ENCODE results near the gene SENP7.
A peak's percentile ranks its signal among the peaks of the same experiment; 100 is the strongest.
"Not testable (repeated sequence)": the region's sequence is repeated elsewhere in the genome, so short reads cannot be mapped to it uniquely, and the experiment has no call there.

The SENP7 gene, protein sequence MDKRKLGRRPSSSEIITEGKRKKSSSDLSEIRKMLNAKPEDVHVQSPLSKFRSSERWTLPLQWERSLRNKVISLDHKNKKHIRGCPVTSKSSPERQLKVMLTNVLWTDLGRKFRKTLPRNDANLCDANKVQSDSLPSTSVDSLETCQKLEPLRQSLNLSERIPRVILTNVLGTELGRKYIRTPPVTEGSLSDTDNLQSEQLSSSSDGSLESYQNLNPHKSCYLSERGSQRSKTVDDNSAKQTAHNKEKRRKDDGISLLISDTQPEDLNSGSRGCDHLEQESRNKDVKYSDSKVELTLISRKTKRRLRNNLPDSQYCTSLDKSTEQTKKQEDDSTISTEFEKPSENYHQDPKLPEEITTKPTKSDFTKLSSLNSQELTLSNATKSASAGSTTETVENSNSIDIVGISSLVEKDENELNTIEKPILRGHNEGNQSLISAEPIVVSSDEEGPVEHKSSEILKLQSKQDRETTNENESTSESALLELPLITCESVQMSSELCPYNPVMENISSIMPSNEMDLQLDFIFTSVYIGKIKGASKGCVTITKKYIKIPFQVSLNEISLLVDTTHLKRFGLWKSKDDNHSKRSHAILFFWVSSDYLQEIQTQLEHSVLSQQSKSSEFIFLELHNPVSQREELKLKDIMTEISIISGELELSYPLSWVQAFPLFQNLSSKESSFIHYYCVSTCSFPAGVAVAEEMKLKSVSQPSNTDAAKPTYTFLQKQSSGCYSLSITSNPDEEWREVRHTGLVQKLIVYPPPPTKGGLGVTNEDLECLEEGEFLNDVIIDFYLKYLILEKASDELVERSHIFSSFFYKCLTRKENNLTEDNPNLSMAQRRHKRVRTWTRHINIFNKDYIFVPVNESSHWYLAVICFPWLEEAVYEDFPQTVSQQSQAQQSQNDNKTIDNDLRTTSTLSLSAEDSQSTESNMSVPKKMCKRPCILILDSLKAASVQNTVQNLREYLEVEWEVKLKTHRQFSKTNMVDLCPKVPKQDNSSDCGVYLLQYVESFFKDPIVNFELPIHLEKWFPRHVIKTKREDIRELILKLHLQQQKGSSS

DNA sequence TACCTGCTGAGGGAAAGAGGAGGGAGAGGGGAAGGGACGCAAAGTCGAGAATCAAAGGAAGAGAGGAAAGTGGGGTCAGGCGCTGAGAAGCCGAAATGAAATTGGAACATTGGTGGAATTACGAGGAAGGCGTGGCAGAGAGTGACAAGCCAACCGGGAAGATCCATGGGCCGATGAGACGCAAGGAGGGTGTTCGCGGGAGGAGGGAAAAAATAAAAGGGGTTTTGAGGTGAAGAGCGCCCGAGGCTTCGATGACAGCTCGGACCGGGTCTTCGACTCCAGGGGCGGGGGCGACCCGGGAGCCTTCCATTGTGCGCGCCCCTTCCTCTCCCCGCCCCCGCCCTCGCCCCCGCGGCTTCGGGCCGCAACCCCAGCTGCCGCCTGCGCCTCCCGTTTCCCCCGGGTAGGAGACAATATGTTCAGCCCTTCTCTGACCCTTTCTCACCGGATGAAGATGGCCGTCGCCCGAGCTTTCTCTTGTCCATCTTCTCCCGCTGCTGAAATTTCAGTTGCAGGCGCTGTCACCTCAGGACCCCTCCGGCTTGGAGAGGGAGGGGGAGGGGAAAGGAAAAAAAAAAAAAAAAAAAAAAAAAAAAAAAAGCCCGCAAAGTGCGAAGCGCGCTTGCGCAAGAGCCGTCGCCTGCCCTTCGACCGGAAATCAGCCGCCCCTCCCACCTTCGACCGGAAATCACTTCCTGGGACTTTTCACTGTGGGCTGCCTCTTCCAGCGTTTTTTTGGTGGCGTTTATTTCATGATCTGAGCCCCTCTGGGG, at the start of gene SENP7:
TSS of gene SENP7 (minus strand) at position 567 of the 773 bp plus-strand sequence. CDS start at position 485, 82 bp downstream.
- peak; percentile 64 to 65 for DNase-seq (ENCODE audit: low read depth in 2 of 2)

DNA sequence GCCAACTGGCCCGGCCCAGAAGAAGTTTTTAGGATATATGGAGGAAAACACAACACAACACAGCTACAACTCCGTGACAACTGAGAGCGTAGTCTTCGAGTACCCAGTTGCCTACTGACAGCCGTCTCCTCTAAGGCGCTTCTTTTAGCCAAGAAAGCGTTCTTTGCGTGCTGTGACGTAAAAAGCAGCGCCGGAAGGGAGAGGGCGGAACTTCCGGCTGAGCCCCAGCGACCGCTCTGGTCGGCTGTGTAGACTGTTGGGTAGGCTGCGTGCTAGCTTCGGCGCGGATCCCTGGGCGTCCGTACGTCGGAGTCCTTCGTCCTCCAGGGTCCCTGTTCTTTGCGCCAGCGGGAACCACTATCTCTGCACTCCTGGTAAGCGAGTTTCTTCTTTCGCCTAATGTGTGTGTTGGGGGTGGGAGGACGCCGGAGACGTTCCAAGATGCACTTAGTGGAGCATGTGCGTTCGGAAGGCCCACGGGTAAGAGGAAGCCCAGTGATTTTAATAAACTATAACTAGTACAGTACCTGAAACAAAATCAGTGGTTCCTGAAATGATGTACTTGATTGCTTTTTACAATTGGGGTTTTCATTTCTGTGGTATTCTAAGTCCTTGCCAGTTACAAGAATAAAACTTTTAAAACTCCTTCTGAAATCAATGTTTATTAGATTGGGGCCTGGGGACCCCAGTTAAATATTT, 48.8 kb upstream of the SENP7 start, which contains the start of gene TRMT10C:
TSS of gene TRMT10C (plus strand) at position 239 of the 699 bp plus-strand sequence. CDS start 2,914 bp downstream, outside the sequence.
- peak; percentile 80 to 92 for DNase-seq (ENCODE audit: low read depth in 2 of 2)

DNA sequence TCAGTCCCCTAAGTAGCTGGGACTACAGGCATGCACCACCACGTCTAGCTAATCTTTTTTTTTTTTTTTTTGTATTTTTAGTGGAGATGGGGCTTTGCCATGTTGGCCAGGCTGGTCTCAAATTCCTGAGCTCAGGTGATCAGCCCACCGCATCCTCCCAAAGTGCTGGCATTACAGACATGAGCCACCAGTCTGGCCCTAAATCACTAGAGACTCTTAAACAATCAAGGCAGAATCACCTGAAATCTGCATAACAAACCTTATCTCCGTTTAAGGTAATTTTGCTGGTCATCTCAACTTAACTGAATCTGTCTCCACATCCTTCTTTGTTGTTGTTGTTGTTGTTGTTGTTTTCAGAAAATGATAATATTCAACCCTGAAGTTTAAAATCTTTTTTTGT, 43.1 kb upstream of the SENP7 start:
- DNase-seq (ENCODE audit: low read depth in 2 of 2) = no peak

DNA sequence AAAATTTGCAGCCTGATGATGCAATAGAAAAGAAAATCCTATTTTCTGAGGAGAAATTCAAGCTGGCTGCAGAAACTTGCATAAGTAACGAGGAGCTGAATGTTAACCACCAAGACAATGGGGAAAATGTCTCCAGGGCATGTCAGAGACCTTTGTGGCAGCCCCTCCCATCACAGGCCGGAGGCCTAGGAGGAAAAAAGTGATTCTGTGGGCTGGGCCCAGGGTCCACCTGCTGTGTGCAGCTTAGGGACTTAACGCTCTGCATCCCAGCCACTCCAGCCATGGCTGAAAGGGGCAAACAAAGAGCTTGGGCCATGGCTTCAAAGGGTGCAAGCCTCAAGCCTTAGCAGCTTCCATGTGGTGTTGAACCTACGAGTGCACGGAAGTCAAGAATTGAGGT, 40.4 kb upstream of the SENP7 start:
- not testable (repeated sequence) for DNase-seq (ENCODE audit: low read depth in 2 of 2)

DNA sequence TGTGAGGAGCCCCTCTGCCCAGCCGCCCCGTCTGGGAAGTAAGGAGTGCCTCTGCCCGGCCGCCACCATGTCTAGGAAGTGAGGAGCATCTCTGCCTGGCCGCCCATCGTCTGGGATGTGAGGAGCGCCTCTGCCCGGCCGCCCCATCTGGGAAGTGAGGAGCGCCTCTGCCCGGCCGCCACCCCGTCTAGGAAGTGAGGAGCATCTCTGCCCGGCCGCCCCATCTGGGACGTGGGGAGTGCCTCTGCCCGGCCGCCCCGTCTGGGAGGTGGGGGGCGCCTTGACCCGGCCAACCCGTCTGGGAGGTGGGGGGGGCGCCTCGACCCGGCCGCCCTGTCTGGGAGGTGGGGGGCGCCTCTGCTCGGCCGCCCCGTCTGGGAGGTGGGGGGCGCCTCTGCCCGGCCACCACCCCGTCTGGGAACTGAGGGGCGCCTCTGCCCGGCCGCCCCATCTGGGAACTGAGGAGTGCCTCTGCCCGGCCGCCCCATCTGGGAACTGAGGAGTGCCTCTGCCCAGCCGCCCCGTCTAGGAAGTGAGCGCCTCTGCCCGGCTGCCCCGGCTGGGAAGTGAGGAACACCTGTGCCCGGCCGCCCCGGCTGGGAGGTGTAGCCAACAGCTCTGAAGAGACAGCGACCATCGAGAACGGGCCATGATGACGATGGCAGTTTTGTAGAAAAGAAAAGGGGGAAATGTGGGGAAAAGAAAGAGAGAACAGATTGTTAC, 38.5 kb upstream of the SENP7 start:
- not testable (repeated sequence) for DNase-seq (ENCODE audit: low read depth in 2 of 2)

DNA sequence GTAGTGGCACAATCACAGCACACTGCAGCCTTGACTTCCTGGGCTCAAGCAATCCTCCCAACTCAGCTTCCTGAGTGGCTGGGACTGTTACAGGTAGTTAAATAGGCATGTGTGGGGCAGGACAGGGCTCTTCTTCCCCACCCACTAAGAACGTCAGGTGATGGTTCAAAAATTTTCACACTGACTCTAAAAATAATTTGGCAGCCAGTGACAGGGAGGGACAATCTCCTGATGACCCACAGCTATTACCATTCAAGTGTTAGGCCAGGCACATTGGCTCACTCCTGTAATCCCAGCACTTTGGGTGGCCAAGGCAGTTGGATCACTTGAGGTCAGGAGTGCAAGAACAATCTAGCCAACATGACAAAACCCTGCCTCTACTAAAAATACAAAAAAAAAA, 36.5 kb upstream of the SENP7 start:
- DNase-seq (ENCODE audit: low read depth in 2 of 2) = no peak

DNA sequence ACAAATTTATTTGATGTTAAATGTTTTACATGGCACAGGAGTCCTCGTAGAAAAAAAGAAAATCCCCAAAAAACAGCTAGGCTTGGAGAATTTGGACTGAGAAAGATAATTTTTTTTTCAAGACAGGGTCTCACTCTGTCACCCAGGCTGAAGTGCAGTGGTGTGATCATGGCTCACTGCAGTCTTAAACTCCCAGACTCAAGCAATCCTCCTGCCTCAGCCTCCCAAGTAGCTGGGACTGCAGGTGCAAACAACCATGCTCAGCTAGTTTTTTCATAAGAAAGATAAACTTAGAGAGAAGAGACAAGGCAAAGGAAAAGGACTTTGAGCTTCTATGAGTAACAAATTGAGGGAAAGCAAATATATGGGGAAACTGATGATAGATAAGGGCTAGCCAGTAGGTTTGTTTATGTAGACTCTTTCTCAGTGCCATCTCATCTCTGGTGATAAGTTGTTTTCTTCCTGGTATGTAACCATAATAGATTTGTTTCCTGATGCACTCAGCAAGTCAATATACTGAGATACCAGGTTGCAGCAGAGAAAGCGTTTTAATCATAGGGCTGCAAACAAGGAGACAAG, 35.6 kb upstream of the SENP7 start:
- DNase-seq (ENCODE audit: low read depth in 2 of 2) = no peak

DNA sequence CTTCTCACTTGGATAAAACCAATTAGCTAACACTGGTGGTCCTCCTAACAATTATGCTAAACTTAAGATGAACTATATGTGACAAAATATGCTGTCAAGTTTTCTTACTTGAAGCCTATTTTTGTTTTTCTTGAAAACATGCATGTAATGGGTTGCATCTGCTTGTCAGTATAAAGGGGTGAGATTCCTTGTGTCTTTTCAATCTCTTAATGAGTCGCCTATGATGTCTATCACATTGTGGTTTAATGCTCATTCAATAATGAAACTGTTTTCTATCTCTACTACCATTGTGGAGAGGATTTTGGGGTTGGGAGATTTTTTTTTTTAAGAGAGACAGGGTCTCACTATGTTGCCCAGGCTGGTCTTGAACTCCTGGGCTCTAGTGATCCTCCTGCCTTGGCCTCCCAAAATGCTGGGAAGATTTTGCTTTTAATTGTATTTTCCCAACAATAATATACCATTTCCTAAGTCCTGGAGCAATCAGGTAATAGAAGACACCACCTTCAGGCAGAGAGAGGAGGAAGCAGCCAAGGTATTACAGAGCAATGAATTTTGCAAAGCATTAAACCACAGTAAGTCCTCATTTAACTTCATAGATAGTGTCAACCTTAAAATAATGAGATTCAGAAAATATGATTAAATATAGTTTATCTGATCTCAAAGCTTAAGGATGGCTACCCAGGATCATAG, 31.3 kb upstream of the SENP7 start:
- DNase-seq (ENCODE audit: low read depth in 2 of 2) = no peak

DNA sequence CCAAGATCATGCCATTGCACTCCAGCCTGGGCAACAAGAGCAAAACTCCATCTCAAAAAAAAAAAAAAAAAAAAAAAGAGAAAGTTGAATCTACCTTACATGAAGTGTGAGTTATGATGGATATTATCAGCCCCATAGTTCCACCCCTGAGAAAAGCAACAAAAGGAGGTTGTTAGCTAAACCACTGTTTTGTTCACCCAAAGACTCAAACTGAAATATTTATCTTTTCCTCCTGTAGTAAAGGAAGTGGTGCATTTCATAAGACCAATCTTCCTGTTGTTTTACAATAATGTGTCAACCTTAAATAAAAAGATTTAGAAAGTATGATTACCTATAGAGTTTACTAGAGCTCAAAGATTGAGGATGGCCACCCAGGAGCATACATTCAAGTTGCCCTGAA, 29.9 kb upstream of the SENP7 start:
- no peak for DNase-seq (ENCODE audit: low read depth in 2 of 2)

DNA sequence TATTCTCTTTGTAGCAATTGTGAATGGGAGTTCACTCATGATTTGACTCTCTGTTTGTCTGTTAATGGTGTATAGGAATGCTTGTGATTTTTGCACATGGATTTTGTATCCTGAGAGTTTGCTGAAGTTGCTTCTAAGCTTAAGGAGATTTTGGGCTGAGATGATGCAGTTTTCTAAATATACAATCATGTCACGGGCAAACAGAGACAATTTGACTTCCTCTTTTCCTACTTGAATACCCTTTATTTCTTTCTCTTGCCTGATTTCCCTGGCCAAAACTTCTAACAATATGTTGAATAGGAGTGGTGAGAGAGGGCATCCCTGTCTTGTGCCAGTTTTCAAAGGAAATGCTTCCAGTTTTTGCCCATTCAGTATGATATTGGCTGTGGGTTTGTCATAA, 23.9 kb upstream of the SENP7 start:
- not testable (repeated sequence) for DNase-seq (ENCODE audit: low read depth in 2 of 2)

DNA sequence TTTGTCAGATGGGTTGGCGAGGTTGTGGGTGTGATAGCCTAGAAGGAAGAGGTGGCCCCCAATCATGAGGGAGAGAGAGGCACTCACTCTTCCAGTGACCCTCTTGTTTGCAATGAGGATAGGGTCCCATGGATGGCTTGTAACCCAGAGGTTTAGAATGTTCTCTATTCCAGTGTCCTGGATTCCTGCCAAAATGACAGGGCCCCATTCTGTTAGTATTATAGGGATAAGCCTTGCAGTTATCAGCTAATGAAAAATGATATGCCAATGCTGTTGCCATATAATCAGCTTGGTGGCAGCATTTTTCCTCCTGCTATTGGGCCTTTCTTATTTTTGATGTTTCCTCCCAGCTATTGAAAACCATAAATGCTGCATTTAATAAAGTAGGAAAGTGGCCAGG, 23.3 kb upstream of the SENP7 start:
- no peak for DNase-seq (ENCODE audit: low read depth in 2 of 2)

DNA sequence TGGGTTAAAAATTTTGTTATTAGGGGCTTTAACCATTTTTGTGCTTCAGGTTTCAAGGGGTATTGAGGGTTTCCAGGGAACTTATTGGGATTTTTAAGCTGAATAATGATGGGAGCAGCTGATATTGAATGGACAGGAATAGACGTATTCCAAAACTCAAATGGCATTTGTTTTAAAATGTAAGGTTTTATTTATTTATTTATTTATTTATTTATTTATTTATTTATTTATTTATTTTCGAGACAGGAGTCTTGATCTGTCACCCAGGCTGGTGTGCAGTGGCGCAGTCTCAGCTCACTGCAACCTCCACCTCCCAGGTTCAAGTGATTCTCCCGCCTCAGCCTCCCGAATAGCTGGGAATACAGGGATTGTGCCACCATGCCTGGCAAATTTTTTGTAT, 22.2 kb upstream of the SENP7 start:
- DNase-seq (ENCODE audit: low read depth in 2 of 2) = no peak

DNA sequence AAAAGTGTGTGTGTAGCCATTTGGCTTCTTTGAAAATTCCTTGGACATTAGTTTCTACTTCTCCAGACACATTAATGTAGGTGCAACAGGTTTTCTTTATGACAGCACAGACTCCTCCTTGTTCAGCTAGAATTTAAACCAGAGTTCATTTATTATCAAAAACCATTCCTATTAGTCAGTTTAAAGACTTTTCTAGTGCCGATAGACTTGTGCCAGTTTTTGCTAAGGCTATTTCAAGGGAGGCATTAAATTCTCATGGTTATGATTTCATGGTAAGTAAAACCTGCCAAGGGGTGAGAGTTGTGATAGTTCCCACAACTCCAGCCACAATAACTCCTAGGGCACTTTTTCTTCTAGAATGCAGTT, 20.6 kb upstream of the SENP7 start:
- DNase-seq (ENCODE audit: low read depth in 2 of 2) = no peak

DNA sequence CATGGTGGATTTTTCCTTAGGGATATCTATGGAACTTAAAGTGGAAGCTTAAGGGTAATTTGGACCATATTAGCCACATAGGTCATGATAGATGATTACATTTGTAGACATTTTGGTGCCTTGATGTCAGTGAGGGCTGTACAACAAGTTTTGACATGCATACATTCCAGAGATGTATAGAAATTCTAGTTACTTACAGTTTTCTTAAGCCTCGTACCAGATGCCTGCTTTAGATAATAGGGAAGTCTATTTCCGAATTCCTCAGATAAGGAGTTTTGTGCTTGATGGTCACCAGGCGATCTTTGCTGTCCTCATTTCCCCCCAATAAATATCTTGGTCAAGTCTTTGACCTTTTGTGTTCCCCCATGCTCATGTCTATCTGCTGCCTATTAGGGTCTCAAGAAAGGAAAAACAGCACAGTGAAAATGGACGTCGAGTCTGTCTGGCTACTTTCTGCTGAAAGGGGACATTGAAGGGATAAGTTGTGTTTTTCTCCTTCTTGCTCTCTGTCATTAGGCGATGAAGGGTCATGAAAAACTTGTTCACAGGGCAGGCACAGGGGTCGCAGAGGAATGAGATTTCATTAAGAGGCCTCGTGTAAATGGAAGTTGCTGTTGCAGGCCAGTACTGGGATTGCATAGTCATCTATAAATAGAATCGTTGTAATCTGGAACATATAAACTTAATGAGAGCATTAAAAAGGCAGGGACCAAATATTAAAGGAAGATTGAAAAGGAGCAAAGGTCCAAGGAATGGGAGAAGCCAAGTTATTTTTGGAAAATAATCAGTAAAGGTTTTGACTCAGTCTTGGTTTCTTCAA, 20.0 kb upstream of the SENP7 start:
- DNase-seq (ENCODE audit: low read depth in 2 of 2) = no peak

DNA sequence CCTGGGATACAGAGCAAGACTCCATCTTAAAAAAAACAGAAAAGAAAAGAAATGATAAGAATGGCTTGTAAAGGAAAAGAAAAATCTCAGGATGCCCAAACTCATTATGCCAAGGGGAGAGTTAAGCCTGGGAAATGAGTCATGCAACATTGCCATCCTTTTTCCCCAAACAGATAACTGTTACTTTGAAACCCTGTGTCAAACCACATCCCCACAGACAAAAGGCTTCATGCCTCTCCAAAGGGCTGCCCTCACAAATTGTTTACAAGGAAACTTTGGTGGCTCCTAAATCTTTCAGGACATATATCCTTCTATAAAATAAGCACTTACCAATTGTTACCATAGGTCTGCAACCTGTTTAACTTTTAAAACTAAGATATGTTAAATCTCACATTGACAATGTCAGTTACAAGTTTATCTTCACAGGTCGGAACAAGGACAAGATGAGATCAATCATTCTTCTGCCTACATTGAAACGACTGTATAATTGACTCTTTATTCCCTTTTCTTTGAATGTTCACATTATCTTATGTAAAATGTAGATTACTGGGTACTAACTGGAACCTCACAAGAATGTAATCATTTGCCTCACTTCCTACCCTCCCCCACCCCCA, 18.6 kb upstream of the SENP7 start:
- no peak for DNase-seq (ENCODE audit: low read depth in 2 of 2)

DNA sequence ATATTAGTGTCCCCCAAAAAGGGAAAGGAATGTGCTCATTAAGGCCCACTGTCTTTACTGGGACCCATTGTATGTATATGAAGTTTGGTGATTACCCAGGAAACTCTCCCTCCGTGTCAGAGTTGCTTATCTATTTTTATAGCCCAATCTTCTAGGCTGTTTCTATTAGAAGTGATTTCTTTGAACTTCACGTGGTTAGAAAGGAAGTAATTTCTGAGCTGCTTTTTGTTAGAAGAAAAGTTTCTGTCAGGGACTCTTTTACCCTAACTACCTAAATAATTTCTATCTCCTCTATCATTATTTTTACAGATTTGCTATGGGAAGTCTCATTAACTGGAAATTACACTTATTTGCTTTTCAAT, 17.7 kb upstream of the SENP7 start:
- DNase-seq (ENCODE audit: low read depth in 2 of 2) = no peak

DNA sequence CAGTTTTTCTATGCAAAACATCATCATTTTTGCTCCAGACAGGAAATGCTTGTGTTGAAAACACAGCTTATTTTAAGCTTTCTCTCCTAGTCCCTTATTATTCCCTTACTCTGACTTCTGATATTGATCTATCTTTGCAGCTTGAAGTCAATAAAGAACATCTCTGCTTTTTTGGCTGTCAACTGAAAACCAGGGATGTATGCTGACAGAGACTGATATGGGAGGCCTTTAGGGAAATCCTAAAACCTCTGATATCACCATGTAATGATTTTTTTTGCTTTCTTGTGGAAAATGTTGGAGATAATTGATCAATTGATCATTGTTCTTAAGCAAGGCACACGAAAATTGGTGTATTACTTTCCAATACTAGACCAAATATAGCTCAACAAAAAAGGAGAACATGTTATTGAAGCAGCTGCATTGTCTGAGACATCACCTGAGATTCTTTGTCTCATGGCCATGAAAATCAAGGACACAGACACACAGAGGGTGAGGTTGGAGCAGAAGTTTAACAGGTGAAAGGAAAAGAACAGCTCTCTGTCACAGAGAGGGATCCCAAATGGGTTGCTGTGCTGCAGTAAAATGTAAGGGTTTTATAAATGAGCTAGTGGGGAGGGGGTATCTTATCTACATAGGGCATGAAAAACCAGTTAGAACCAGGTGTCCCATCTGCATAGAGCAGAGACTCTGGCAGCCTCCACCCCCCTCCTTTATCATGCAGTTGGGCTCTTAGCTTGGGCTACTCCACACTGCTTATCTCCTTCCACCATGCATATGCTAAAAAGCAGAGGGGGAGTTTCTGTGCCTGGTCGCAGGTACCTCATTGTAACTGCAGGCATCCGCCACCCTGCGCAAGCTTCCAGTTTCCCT, 17.0 kb upstream of the SENP7 start:
- DNase-seq (ENCODE audit: low read depth in 2 of 2) = no peak

Measured in stimulated activated CD8-positive, alpha-beta memory T cell treated with anti-CD3 and anti-CD28 coated beads, Interleukin-2, amount 100 ng/mL, for 48 hours (primary cell).